GM21528 (cell line): ENCODE measurements around the gene BTG2.
"Not testable (repeated sequence)": the region's sequence is repeated elsewhere in the genome, so short reads cannot be mapped to it uniquely, and the experiment has no call there.

Experiments used
- ATAC-seq: cut with Tn5 transposase; IDR thresholded peaks from one replicate; pipeline ENCODE4 v1.9.1; 2021; ENCODE audit warnings: mild to moderate bottlenecking, moderate library complexity; ENCODE audit not compliant: unreplicated experiment, low FRiP score

The BTG2 gene

DNA sequence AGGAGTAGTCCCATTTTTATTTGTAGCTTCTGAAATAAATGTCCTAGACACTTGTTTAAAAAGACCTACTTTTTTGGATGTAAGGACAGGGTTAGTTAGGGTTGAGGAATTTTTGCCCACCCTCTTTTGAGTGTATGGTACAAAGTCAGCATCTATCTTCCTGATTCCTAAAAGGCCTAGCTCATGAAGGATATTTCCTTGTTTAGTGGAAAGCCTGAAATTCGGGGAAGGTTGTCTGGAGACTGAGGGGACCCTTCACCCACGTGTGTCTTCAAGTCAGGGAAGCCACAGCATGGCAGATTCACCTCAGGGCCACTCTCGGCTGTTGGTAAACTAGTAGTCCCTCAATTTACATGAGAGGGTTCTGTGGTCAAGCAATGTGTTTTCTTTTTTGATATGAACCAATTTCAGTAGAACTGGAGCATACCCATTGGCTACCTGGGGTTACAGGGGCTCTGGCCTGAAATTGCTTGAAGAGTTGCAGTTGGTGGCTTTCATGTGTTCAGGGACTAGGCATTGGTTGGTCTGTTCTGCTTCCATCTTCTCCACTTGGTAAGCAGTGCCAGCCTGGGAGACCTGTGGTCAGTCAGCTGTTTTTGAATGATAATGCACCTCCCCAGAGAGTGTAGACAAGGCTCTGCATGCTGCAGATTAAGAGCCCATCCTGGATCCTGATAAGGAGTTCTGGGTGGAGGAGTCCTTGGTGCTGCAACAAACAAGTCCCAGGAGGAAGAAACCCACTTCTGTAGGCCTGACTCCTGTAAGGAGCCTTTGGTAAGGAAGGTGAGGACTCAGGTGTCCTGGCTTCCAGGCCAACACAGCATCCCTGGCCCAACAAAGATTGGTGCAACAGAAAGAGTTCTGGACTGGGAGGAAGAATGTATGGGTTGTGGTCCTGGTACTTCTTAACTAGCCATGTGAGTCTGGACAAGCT, 6.3 kb downstream of the BTG2 start:
- ATAC-seq, result no peak

DNA sequence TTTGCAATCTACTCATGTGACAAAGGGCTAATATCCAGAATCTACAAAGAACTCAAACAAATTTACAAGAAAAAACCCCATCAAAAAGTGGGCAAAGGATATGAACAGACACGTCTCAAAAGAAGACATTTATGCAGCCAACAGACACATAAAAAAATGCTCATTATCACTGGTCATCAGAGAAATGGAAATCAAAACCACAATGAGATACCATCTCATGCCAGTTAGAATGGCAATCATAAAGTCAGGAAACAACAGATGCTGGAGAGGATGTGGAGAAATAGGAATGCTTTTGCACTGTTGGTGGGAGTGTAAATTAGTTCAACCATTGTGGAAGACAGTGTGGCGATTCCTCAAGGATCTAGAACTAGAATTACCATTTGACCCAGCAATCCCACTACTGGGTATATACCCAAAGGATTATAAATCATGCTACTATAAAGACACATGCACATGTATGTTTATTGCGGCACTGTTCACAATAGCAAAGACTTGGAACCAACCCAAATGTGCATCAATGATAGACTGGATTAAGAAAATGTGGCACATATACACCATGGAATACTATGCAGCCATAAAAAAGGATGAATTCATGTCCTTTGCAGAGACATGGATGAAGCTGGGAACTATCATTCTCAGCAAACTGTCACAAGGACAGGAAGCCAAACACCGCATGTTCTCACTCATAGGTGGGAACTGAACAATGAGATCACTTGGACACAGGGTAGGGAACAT, 8.9 kb downstream of the BTG2 start:
- not testable (repeated sequence) for ATAC-seq

DNA sequence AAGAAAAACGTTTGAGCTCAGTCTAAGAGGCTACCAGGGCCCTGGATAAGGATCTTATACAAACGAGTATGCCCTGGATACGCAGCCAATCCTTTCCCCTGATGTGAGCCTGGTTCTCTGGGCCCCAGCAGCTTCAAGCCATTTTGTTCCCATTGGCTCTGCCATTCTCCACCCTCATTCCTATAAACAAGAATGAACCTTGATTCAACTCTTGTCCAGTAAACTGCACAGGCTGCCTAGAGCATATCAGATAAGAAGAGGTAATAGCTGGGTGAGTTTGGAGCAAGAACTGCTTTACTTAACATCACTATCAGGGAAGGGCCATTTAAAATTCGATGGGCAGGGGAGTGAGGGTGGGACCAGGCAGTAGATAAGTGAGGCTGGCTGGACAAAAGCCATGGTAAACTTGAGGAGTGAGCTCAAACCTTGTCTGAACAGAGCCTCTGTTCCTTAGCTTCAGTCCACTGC, 11.3 kb downstream of the BTG2 start:
- ATAC-seq, result no peak

DNA sequence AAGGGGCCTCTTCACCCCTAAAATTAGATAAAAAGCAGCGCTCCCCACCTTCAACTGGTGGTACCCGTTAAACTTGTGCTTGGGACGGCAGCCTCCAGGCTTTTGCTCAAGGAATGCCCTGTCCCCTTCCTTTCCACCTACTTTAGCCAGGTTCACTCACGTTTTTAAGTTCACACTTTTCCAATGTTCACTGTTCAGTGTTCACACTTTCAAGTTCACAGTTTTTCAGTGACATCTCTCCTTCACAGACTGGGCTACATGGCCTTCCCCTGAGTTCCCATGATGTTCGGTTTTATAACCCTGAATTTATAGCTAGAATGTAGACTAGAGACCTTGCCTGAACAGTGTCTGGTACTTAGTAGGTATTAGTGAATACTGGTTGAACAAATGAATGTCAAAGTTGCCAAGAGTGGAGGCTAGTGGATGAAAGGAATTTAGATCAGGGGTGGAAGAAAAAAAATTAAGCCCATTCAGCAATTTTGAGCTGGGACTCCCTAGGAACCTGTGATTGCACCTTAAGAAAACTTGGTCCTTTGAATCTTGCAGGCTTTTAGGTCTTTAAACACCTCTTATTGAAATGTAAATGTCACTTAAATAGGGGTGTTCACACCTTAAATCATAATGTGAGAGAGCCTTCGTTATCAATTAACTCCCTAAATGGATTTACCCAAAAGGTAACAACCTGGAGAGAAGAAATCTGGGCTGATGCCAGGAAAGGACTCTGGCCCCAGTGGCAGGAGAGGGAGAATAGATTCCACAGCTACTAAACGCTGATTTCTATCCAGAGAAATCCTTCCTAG, 12.3 kb downstream of the BTG2 start:
- no peak for ATAC-seq

DNA sequence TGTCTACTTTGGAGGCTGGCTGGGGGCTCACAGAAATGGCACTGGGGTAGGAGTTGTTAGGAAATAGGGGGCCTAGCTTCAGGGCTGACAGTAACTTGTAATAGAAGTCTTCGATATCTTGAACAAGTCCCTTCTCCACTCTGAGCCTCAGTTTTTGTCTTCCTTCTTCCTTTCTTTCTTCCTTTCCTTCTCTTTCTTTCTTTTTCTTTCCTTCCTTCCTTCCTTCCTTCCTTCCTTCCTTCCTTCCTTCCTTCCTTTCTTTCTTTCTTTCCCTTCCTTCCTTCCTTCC, 12.9 kb downstream of the BTG2 start:
- no peak for ATAC-seq

DNA sequence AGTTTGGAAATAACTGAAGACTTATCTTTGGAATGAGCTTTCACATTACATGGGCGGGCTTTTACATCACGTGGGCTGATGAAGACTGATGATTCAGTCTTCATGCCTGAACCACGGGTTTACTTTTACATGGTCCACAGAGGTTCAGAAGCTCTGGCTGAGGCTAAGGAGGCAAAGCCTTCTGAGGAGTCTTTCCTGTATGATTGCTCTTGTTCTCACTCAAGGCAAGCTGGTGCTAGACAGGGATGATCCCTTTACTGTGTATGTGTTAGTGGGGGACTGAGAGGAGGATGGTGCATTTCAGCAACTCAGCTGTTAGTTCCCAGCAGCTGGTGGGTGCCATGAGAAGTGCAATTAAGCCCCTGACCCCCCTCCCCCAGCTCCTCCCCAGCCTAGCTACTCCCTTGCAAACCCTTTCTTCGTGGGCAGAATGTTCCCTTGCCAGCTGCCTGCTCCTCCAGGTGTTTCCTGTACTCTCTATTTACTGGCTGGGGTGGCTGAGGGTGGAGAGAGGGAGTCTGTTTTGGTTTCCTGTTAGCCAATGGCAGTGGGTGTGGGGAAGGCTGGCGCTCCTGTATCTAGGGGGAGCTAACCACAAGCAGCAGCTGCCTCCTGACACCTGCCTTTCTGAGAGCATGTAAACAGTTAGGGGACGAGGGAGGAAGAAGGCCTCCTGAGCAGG, 15.4 kb downstream of the BTG2 start:
- peak; percentile 56 for ATAC-seq

DNA sequence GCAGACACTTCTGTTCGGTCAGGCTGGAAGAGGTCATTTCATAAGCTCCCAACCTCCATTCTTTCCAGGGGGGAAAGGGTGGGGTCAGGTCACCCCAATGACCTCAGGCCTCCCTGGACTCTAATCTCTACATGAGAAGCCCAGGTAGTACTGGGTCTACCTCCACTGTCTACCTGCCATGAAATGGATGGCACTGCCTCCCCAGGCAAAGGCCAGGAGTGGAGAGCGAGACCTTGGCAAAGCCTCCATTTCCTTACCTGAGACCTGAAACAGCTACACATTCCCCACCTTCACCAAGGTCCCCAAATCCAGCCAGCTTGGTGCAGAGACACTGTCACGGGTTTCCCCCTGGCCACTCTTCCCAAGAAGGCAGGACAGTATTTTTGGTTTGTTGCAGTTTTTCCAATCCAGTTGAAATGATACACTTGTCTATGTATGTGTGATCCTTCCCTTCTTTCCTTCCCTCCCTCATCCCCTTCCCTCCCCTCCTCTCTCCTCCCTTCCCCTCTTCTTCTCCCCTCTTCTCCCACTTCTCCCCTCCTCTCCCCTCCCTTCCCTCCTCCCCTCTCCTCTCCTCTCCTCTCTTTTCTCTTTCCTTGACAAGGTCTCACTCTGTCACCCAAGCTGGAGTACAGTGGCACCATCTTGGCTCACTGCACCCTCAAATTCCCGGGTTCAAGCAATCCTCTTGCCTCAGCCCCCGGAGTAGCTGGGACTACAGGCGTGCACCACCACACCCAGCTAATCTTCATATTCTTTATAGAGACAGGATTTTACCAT, 16.1 kb downstream of the BTG2 start:
- peak; percentile 0 for ATAC-seq

DNA sequence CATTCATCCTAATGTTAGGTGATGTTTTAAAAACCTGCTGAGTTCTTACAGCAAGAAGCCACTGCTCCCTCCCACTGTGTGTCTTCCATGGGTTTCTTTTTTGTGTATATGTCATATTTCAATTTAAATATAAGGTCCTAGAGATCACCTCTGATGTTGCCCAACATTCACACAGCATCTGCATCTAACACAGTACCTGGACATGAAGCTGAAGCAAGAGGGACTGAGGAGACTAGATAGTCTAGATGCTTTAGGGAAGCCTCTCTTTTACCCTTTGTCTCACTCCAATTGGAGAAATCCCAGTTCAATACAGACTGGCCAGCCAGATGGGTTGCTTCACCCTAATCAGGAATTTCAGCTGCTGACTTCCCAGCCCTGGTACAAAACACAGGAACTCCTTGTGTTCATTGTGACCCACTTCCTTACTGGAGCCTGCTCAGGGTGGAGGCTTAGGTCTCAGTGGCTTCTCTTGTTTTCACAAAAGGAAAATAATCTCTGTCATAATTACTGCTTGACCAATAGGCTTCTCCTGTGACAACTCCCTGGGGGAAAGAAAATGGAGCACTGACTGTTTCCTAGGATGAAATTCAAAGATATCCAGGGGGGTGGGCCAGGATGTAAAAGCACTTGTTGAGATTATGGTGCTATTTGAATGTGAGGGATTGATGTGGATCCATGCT, 17.3 kb downstream of the BTG2 start:
- ATAC-seq, result no peak

DNA sequence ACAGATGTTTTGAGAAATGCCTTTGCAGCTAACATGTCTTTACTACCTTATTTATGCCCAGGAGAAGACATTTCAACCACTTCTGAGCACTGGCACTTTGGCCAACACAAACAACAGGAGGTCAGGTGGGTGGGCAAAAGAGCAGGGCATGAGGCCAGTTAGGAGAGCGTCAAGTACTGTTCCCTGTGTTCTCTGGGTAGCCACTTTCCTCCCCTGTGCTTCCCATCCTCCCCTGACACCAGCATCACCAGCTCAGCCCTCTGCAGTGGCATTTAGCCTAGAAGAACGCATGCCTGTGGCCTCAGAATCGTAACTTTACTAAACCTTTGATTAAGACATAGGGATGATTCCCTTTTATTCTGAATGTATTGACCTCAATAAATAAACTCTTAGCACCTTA, 18.3 kb downstream of the BTG2 start:
- ATAC-seq, result no peak

DNA sequence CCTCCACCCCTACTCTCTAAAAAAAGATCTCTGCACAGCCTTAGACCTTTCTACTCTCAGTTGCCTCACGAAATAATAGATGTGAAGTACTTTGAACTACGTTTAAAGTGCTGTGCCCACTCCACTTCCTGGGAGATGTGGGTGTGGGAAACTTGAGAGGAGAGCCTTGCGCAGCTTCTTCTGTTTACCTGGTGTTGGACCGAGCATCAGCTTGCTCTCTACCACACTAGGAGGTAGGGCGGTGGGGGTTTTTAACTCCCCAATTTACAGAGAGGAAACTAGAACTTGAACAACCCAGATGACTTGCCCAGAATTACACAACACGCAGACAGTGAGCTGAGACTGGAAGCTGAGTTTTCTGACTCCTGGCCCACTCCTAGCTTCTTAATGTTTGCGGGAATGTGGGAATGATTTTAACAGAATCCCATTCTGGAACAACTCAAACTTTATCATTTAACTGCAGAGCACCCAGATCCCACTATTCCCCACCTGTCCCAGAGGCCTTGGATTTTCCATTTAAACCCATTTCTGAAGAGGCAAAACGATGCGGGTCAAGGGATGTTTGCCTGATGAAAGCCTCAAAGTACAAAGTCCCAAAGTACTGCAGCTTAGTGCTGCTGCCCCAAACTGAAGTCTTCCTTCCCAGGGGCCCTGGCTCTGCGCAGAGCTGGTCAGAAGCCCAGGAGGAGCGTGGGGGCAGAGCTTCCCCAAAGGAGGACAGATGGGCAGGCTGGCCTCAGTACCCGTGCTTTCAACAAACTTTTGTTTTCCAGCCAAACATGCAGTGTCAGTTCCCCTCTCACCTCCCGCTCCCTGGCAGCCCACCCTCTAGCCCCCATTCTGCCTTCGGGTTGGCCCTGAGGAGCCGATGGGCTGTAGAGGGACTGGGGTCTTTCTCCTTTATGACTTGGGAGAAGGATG, 19.0 kb downstream of the BTG2 start:
- no peak for ATAC-seq

DNA sequence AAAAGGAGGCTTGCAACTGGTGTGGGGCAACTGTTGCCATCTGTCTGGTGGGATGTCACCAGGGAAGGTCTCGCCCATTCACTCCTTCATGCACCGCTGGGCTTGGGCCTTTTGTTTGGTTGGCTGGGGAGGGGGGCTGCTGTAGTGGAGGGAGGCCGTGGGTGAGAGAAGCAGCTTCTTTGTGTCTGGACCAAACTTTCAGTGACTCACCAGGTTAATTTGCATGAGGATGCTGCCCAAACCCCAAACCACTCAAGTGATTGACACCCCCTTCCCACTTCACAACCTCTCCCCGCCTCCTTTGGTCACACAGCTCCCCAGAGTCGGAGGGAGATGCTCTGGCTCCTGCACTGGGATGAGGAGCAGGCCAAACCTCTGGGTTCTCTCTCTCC, 19.7 kb downstream of the BTG2 start:
- no peak for ATAC-seq

DNA sequence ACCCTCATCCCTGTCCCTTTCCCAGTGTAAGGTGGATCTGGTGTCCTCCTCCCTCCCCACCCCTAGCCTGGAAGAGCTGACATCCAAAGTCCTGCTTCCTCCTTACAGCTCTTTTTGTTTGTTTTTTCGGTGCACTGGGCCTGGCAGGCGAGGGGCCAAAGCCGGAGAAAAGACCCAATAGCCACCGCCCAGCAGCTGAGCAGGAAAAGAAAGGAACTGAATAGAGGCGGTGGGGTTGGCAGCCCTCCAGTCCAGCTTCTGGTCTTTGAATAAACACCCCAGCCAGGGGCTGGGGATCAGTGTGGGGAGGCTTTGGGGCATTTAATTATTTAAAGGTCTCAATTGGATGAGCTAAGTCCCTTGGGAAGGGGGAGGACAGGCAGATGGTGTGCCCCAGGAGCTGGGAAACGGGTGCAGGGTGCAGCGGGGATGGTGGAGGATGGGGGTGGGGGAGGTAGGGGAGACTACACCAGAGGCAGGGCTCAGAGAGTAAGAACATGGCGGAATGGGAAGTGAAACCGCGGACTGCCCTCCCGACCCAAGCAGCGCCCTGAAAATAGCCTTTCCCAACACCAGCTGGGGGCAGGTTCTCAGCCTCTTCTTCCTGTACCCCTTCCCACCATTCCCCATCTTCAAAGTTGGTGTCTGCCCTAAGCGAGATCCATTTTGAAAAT, 20.2 kb downstream of the BTG2 start:
- ATAC-seq, result no peak

DNA sequence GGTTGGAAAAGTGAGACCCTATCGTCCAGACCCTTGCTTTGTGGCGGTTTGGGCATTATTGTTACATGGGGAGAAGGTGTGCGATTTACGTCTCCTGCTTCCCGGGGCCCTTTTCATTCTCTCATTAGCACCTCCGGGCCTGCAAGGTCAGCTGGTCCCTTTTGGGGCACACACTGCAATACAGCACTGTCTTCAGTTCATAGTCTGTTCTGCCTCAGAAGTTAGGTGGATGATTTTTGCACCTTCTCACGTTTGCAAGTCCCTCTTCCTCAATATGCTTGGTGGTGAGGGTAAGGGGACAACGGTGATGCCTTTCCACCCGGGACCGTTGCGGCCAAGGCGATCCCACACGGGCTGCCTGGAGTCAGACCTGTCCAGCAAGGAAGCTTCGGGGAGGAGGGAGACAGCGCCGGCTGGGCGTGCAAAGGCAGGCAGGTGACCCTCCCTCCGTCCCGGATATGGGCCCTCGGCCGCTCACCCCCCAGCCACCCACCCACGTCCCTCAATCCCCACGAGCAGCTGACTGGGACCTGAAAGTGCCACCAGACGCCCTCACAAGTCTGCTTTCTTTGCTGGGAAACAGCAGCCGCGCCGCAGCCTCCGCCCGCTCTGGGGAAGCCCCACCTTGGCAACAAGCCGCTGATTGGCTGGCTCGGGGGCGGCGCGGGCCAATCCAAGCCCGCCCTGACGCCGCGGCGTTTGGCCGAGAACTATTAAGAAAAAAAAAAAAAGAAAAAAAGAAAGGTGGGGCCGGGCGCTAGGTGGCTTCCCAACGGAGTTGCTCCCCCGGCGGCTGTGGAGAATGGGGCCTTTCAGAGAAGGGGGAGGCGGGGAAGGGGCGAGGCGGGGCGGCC, 21.7 kb downstream of the BTG2 start:
- peak; percentile 74 for ATAC-seq

DNA sequence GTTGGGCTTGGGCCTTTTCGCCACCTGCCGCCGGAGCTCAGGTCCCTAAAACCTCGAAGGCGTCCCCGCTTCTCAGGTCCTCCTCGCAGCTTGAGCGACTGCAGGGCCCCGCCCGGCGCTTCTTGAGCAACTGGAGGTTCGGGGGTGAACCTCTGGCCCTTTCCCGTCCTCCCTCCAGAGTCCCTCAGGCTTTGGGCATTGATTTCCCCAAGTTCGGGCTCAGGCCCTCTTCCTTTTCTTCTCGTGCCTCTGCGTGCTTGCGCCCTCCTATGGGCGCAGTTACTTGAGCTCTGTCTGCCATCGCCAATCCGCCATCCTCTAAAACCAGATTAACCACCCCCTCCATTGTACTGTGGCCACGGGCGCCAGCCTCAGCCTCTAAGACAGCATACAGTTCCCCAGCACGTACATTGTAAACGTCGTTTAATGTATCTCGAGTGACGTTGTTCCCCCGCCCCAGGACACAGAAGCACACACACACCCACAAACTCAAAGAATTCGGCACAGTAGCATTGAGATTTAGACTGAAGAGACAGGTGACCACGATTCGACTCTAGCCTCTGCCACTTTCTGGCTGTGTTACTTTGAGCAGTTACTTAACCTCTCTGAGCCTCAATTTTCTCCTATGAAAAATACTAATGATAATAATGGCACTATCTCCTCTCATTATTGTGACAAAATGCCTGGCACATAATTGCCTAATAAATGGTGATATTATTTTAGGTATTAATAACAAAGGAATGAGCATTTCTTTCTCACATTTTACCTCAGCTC, 22.6 kb downstream of the BTG2 start:
- ATAC-seq, result peak; percentile 24

DNA sequence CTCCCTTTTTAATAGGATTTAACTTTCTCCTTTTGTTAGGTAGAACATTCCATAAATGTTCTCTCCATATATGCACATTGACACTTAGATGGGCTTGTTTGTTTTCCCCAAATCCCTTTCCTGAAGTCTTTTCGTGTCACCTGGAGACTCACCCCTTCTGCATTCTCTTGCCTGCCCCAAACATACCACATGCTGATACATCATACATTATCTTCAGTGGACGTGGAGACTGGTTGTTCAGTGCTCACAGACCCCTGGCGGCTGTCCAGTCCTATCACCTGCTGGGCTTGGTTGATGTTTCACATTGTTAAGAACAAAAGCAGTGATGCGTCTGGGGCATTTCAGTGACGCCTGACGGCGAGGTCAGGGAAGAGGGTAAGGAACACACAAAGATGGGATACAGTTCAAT, 23.4 kb downstream of the BTG2 start:
- no peak for ATAC-seq

DNA sequence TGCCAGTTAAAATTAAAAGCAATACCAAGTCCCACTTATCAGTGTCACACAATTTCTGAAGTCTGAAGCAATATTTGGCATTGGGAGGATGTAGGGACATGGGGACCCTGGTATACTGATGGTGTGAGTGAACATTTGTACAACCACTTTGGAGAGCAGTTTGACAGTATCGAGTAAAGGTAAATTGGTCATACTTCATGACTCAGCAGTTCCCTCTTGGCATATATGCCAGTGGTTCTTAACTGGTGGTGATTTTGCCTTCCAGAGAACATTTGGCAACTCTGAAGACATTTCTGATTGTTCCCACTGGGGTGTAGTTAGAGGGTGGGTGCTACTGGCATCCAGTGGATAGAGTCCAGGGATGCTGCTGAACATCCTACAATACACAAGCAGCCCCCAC, 25.9 kb downstream of the BTG2 start:
- ATAC-seq, result no peak
